HEK293T (cell line): ENCODE data around the gene CDH12.

Experiments used
- ARNT ChIP-seq: fragments of 450-650 bp; IDR thresholded peaks from 2 replicates; pipeline ENCODE4 v1.6.1; 2017; ENCODE audit warnings: mild to moderate bottlenecking
- FOXA1 ChIP-seq: fragments of 450-650 bp; IDR thresholded peaks from 2 replicates; pipeline ENCODE4 v1.6.1; 2016; ENCODE audit warnings: mild to moderate bottlenecking
- FOXK2 ChIP-seq: fragments of 450-650 bp; IDR thresholded peaks from 2 replicates; pipeline ENCODE4 v1.6.1; 2016; ENCODE audit warnings: mild to moderate bottlenecking
- L3MBTL2 ChIP-seq: fragments of 450-650 bp; conservative IDR thresholded peaks from 2 replicates; pipeline ENCODE4 v1.6.1; 2016; ENCODE audit warnings: mild to moderate bottlenecking

DNA sequence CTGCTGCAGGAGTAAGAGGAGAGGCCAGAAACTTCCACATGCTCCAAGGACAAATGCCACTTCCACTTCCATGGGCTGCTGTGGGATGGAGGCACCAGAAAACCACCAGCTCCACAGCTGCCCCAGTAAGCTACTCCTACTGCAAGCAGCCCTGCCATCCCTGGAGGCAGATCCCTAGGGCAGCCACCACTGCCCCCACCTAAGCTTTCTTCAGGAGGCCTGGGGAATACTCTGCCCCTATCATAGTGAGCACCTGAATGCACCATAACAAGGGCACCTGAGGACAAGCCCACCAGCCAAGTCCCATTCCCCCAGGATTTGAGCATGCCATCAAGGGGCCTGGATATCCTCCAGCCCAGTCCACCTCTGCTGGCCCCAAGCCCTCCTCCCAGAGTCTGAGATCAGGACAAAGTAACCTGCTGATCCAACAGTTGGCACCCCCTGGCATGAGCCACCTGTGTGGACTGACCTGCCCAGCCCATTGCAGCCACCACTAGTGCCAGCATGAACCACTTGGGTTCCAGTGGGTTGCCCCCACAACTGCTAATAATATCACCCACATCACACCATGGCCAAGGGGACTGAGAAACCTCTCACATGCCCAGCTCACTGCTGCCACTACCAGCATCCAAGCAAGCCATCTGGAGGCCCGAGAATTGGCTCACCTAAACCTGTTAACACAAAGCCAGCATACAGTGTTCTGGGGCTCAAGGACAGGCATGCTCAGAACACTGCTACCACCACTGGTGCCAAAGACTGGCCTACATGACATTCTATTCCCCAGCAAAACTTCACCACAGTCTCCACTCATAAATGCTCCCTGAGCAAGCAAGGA lies 480.1 kb downstream of the CDH12 start:
- no peak for TF ChIP-seq FOXA1
- no peak for TF ChIP-seq FOXK2
- no peak for TF ChIP-seq ARNT
- no peak for TF ChIP-seq L3MBTL2
